Esophagus (tissue), 2 donors: ENCODE measurements around the gene INSIG2. TPM values are rescaled to one million over a fixed set of nuclear protein-coding genes. Genes with fewer than 3 reads are reported as not detected.
"Not testable (repeated sequence)": the region's sequence is repeated elsewhere in the genome, so short reads cannot be mapped to it uniquely, and the experiment has no call there.

Experiments used
- H3K27ac ChIP-seq, 2 donors: one replicate each; pipeline ENCODE4 v1.5.1; 2013; ENCODE audit warnings: low read depth in 2 of 2, mild to moderate bottlenecking in 2 of 2, inconsistent platforms in 1 of 2, low read length in 1 of 2, moderate library complexity in 1 of 2
- H3K27me3 ChIP-seq, 2 donors: one replicate each; pipeline ENCODE4 v1.6.1; 2013; ENCODE audit warnings: low read length in 2 of 2, control low read depth in 1 of 2, mild to moderate bottlenecking in 1 of 2; ENCODE audit not compliant: insufficient read depth in 2 of 2, control insufficient read depth in 1 of 2
- H3K36me3 ChIP-seq, 2 donors: one replicate each; pipeline ENCODE4 v1.6.1; 2013; ENCODE audit warnings: low read length in 1 of 2; ENCODE audit not compliant: control insufficient read depth in 2 of 2, insufficient read depth in 2 of 2
- H3K4me1 ChIP-seq, 2 donors: one replicate each; pipeline ENCODE4 v1.6.1; 2013; ENCODE audit warnings: low read length in 1 of 2; ENCODE audit not compliant: control insufficient read depth in 2 of 2, insufficient read depth in 2 of 2
- H3K4me3 ChIP-seq, 2 donors: one replicate each; pipeline ENCODE4 v1.5.1; 2013; ENCODE audit warnings: low read length in 2 of 2, mild to moderate bottlenecking in 2 of 2, low read depth in 1 of 2, moderate library complexity in 1 of 2
- H3K9me3 ChIP-seq, 2 donors: one replicate each; pipeline ENCODE4 v1.6.1; 2013; ENCODE audit warnings: mild to moderate bottlenecking in 2 of 2, low read depth in 1 of 2, low read length in 1 of 2, moderate library complexity in 1 of 2; ENCODE audit not compliant: control insufficient read depth in 2 of 2, insufficient read depth in 1 of 2
- WGBS, 2 donors: extraction: QIAGEN DNeasy Blood & Tissue Kit; methylation state at CpG; one replicate each; pipeline ENCODE4 v1.1.7; 2013; 5-methylcytosine and 5-hydroxymethylcytosine counted together
- polyA plus RNA-seq, 2 donors: library from polyadenylated mRNA; stranded (reverse); fragments of 200-250 nt; gene quantifications; one replicate each; pipeline ENCODE4 v1.2.3, GENCODE V29; 2013
- donor health status: healthy with polysubstance abuse.
- donor health status: Bipolar disorder and iron deficiency.

INSIG2 gene
- polyA plus RNA-seq, 2 donors, result 7.0 to 7.5 TPM

DNA sequence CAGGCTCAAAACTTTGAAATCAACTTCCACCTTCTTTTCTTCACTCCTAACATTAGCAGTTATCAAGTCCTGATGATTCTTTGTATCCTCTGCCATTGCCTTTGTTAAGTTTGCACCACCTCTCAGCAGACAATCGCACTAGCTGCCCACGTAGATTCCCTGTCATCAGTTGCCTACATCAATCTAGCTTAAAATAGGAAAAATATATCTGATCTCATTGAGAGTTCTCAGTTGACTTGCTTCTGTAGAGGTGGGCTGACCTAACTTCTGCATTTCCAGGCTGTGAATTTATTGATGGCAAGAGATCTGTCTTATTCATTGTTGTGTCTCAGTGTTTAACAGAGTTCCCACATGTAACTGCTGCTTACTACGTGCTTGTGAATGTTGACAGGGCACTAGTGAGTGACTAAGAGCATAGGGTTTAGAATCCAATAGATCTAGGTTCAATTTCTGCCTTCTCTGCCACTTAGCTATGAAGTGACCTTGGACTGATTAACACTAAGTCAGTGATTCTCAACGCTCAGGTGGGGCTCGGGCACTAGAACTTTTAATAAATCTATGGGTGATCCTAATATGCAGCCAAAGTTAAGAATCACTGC lies 3.7 kb upstream of the INSIG2 start:
- no peaks in the 10 kb centered on the region for H3K9me3 ChIP-seq
- H3K4me3 ChIP-seq, result no peak overlapping the region
- peaks cover 0 to 2% of the 10 kb centered on the region in 2 donors for H3K27me3 ChIP-seq
- WGBS, 2 donors, result 78 to 92% methylated on average over 5 of the region's 5 CpGs
- H3K4me1 ChIP-seq, result no peaks in the 10 kb centered on the region
- no peak overlapping the region for H3K27ac ChIP-seq
- H3K36me3 ChIP-seq, result no peaks in the 10 kb centered on the region

DNA sequence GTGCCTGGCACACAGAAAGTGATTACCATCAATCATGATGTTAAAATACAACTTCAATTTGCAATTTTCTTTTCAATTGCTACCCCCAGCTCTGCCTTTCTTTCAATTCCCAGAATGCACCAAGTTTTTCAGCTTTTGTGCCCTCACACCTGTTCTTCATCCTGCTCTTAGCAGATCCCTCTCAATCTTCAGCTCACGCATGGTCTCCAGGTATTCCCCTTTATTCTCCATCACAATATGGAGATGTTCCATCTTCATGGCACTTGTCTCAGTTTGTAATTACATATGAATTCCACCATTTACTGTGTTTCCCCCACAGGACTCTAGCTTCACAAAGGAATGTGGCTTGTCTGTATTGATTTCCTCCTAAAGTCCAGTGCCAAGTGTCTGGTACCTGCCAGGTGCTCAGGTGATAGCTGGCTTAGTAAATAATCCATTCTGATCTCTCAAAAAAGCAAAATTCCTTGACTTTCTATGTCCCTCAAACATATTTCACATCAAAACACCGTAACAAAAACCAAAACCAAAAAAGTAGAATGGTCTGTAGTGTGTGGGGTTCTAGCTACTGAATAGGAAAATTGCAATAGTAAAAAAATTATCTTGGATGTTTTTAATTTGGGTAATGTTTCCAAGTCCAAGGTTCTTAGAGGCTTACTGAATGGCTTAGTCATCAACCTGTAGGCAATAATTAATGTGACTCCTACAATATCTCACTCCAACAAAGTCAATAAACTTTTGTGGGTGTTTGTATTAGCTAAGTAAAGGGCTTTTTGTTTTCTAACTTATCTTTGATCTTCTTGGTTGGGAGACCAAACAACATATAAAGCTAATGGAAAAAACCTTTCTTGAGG lies 2.9 kb upstream of the INSIG2 start:
- Histone ChIP-seq H3K4me1 (no peaks in the 10 kb centered on the region), H3K9me3 (no peaks in the 10 kb centered on the region), H3K27ac (no peak overlapping the region), H3K27me3 (peaks cover 0 to 2% of the 10 kb centered on the region in 2 donors), H3K36me3 (no peaks in the 10 kb centered on the region), H3K4me3 (no peak overlapping the region)
- WGBS, 2 donors, result 63 to 65% methylated on average over 2 of the region's 2 CpGs

DNA sequence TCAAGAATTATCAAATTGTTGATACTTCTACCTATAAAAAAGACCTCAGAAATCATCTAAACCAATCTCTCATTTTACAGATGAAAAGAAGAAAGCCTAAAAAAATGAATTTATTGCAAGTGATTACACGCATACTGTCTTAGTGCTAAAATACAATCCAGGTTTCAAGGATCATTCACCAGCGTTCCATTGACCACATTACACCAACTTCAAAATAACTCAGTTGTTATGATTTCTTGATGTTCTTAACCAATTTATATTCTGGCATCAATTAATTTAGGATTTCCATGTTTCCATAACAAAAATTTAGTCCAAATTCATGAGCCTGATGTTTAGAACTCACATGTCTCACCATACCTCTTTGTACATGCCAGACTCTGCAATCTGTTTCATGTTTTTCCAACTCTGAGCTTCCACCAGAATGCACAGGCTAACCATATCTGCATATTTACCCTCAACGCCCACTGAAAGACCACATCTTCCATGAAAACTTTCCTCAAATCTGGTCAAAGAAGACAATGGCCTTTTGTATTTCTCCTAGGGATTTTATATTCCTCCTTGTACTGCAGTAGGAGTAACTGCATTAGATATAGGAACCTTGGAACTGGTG lies 2.1 kb upstream of the INSIG2 start:
- H3K9me3 ChIP-seq, result no peaks in the 10 kb centered on the region
- H3K27me3 ChIP-seq, result no peaks in the 10 kb centered on the region
- no peaks in the 10 kb centered on the region for H3K4me1 ChIP-seq
- H3K36me3 ChIP-seq, result no peaks in the 10 kb centered on the region
- 58 to 62% methylated on average over 3 of the region's 3 CpGs for WGBS, 2 donors
- H3K4me3 ChIP-seq, result no peak overlapping the region
- no peak overlapping the region for H3K27ac ChIP-seq

DNA sequence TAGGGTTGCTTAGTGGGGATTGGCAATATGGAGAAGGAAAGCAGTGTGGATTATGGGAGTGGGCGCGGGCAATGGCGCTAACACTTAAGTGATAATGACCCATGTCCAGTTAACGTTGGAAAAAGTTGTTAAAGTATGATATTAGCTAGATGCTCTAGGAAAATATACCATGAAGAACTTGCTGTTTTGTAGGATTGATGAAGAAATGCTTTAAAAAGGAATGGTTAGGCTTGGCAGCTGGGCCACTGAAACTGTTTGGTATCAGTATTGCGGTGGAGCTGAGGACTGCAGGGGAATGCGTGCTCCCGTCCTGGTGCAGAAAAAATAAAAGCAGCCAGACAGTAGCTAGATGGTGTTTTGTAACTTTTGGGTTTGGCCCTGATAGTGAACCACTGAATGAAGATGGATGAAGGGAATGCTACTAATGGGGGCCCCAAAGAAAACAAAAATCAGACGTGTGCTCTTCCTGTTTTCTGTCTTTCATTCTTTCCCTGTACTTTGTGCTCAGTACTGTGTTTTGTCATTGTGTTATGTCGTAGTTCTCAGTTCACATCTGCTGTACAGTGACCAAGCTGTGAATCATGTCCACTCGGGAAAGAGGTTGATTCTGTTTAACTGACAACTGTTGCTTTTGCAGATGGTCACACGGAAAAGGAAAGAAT lies 999 bp downstream of the INSIG2 start:
- Histone ChIP-seq H3K4me3 (peak overlapping the region; percentile 73 to 95), H3K4me1 (no peaks in the 10 kb centered on the region), H3K27me3 (no peaks in the 10 kb centered on the region), H3K27ac (no peak overlapping the region), H3K36me3 (no peaks in the 10 kb centered on the region), H3K9me3 (no peaks in the 10 kb centered on the region)
- WGBS, 2 donors, result 5 to 7% methylated on average over 11 of the region's 11 CpGs

DNA sequence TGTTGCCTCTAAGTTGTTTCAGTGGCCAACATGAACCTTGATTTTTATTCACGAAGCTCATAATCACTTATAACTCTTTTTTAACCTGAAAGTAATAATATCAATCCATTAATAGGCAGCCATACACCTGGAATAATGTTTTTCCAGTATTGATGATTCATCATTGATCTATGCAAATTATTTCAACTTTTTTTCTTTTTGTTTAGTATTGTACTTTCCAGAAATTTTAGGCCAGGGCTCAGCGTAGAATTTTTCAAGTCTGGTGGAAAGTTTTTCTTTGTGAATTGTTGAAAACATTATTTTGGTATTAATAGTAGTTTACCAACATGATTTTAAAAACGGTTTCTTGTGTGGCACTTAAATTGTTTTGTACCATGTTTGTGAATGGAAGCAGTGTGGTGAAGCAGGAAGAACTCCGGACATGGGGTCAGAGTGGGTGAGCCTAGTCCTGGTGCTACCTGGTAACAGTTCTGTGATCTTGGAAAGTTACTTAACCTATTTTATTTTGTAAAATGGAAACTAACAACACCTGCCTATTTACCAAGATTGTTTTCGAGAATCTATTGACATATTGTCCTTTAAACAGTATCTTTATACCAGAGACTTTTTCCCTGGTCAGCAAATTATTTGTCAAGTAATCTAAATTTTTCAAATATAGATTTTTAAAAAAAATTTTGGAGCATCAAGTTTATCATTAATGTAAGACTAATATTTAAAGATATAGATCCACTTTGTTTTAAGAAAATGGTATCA lies 2.3 kb downstream of the INSIG2 start:
- WGBS, 2 donors, result 73 to 83% methylated on average over 5 of the region's 5 CpGs

DNA sequence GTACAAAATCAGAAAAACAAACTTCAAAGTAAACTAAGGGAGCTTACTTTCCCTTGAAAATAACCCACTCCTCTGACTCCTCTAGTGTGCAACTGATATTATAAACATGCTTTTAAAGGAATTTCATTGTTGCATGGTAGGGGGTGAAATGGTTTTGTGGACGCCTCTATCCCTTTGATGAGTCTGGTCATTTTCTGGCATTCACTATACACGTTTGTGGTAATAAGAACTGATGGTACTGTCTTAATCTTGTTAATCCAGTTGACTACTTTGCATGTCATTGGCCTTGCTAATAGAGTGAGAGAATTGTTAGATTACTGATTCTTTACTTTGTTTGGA lies 2.8 kb downstream of the INSIG2 start:
- no peaks in the 10 kb centered on the region for H3K27me3 ChIP-seq
- WGBS, 2 donors, result 76 to 82% methylated on average over 2 of the region's 2 CpGs
- H3K36me3 ChIP-seq, result no peaks in the 10 kb centered on the region
- H3K9me3 ChIP-seq, result no peaks in the 10 kb centered on the region
- H3K4me3 ChIP-seq, result no peak overlapping the region
- no peaks in the 10 kb centered on the region for H3K4me1 ChIP-seq
- no peak overlapping the region for H3K27ac ChIP-seq

More for the DNA sequence above, 2.3 kb downstream of the INSIG2 start:
- Histone ChIP-seq H3K9me3 (no peaks in the 10 kb centered on the region), H3K4me1 (no peaks in the 10 kb centered on the region), H3K36me3 (no peaks in the 10 kb centered on the region), H3K27ac (no peak overlapping the region), H3K4me3 (no peak overlapping the region), H3K27me3 (no peaks in the 10 kb centered on the region)

DNA sequence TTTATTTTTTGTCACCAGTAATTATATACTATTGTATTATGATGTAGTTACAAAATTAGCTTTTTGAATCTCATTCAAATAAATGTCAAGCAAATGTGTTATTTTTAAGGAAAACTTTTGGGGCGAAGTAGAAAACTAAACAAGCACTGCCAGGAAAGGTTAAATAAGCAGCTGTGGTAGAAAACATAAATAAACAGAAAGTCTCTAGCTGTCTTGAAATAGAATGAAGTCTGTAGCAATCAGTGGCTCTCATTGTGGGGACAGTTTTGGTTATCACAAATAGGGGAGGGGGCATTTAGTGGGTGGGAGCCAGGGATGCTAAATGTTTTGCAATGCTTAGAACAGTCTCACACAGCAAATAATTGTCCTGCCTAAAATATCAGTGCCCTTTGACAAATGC lies 3.4 kb downstream of the INSIG2 start:
- Histone ChIP-seq H3K9me3 (no peaks in the 10 kb centered on the region), H3K4me3 (no peak overlapping the region), H3K27ac (no peak overlapping the region), H3K27me3 (no peaks in the 10 kb centered on the region), H3K36me3 (no peaks in the 10 kb centered on the region), H3K4me1 (no peaks in the 10 kb centered on the region)
- WGBS, 2 donors, result 75 to 78% methylated on average over 1 of the region's 1 CpG

DNA sequence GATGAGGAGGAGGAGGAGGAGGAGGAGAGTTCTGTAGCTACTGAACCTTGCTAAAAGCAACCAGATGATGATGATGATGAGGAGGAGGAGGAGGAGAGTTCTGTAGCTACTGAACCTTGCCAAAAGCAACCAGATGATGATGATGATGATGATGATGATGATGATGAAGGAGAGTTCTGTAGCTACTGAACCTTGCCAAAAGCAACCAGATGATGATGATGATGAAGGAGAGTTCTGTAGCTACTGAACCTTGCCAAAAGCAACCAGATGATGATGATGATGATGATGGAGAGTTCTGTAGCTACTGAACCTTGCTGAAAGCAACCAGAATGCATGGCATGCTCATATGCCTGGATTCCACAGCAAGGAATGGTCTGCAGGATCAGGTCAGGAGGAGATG lies 5.8 kb downstream of the INSIG2 start:
- not testable (repeated sequence) for H3K36me3 ChIP-seq

DNA sequence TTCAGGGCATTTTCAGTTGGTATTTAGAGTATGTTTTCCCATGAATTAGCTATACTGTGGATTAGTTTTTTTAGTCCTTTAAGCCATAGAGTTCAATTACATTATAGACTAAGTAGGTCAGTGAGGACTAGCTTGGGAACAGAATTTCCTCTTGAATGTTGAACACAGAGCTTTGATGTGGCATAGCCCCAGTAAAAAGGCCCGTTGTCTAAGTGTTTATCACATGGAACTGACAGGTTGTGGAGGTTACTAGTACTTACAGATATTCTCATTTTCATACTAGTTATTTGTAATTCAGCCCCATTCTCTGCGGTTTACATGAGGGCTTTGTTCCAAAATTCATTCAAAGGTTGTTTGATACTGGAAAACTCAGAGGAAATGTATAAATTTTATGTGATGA lies 6.2 kb downstream of the INSIG2 start:
- peaks cover 0 to 5% of the 10 kb centered on the region in 2 donors for H3K36me3 ChIP-seq
- no peak overlapping the region for H3K4me3 ChIP-seq
- H3K27ac ChIP-seq, result no peak overlapping the region
- H3K27me3 ChIP-seq, result no peaks in the 10 kb centered on the region
- H3K4me1 ChIP-seq, result no peaks in the 10 kb centered on the region
- 72 to 79% methylated on average over 2 of the region's 2 CpGs for WGBS, 2 donors
- H3K9me3 ChIP-seq, result no peaks in the 10 kb centered on the region

More for the DNA sequence above, 5.8 kb downstream of the INSIG2 start:
- H3K27ac ChIP-seq, H3K9me3 ChIP-seq, H3K4me3 ChIP-seq, H3K27me3 ChIP-seq, H3K4me1 ChIP-seq: not testable (repeated sequence)
